Stimulated activated CD4-positive, alpha-beta T cell treated with anti-CD3 and anti-CD28 coated beads, Interleukin-4, amount 100 ng/mL, for 48 hours (primary cell): ENCODE data around the gene EHD4.

Source experiments
- DNase-seq, 2 donors: peaks; one replicate each; pipeline ENCODE4 v3.0.0-alpha.2; 2020; ENCODE audit warnings: low read depth in 2 of 2

The EHD4 gene

DNA sequence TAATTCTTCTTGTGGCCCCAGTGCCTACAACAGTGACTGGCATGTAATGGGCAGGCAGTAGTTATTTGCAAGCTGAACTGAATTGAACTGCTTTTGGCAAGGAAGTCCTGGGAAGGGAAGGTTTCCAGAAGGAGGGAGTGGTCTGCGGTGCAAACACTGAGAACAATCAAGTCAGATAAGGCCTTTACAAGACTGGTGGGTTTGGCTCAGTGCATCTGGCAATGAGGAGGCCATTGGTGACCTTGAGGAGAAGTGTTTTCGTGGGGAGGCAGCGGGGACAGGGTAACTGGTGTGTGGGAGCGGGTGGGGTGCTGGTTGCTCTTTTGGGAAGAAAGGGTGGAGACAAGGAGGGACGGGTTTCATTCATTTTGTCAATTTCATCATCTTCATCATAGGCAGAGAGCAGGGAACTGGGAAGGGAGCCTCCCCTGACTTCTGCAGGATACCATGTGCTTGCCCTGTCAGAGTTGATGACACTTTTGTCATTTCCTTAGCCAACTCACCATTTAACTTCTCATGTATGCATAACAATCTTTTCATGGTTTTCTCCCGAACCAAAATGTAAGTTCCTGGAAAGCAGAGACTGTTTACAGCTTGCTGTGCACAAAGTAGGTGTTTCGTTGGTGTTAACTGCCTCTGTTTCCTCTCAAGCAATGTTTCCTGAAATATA, 8.4 kb upstream of the EHD4 start:
- no peak for DNase-seq

DNA sequence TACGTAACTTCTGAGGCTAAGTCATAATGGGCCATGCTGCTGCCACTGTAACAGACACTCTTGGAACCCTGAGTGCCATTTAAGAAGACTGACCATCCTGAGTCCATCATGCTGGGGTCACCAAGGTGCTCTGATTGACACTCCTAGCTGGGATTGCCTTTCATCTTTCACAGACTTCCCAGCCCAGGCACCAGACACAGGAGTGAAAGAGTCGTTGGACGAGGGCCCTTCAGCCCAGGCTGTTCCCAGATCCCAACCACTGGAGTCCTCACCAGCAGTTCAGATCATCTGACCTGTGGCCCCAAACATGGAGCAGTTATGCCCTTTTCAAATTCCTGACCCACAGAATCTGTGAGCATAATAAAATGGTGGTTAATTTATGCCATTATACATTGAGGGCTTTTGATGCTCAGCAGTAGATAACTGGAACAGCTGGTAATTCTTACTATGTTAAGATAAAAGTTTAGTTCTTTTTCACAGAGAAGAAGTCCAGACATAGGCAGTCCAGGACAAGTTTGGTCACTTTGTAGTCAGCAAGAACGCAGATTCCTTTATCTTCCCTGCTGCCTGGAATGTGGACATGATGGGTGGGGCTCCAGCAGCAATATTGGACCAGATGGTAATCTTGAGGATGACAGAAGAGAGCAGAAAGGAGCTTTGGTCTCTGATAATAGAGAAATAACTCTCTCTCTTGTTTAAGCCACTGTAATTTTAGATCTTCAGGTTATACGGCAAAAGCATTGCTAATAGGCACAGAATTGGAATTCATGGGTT, 7.3 kb upstream of the EHD4 start:
- DNase-seq: no peak

DNA sequence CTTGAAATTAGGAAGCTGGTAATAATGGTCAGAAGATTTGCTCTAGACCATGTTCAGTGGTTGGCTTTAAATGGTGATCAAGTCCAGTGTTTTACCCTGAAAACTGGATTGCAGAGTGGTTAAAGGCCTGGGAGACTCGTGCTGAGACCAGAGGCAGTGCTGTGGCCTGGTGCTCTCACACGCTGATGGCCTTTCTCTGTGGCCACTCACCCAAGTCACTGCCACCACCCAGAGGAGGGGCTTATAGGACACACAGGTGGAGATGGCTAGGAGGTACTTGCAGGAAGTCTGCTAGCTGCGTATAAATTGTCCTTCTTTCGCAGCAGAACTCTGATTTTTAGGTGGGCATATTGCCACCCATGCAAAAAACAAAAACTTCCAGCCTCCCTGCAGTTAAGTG, 6.2 kb upstream of the EHD4 start:
- no peak for DNase-seq

DNA sequence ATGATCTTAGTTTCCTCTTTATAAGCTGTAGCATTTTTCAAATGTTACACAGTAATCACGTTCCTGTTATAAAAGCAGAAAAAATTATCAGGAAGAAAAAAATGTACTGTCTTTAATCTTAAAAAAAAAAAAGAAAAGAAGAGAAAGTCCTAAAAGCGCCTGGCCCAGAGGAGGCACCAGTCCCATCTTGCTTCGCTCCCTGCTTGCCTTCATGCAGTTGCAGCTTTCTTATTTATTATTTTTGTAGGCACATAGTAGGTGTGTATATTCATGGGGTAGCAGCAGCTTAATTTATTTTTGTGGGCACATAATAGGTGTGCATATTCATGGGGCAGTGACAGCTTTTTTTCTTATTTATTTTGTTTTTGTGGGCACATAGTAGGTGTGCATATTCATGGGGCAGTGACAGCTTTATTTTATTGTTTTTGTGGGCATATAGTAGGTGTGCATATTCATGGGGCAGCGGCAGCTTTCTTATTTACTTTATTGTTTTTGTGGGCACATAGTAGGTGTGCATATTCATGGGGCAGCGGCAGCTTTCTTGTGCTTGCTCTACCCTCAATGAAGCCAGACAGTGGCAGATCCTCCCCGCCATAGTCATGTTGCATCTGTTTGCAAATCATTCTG, 5.5 kb upstream of the EHD4 start:
- DNase-seq: no peak

DNA sequence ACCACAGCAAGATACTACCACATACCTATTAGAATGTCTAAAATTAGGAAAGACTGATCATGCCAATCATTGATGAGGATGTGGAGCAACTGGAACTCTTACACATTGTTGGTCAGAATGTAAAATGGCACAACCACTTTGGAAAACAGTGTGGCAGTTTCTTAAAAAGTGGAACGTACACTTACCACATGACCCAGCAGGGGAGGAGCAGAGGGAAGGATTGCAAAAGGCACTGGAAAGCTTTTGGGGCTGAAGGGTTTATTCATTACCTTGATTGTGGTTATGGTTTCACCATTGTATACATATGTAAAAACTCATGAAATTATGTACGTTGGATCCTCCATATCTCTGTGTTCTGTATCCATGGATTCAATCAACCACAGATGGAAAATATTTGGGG, 3.3 kb upstream of the EHD4 start:
- DNase-seq: no peak

DNA sequence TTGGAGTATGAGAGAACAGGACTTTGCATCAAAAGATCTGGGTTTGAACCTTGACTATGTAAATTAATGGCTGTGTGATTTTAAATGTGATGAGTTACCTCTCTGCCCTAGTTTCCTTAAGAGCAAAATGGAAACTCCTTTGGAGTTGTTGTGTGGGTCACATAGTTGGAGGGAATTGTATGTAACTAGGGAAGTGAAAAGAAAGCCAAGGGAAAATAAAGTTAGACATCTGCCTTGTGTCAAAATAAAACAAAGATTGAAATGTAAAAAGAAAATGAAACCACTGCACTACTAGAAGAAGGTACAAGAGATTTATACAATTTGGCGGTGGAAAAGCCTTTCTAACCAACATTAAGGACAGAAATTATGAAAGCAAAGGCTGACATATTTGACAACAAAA, 1.7 kb upstream of the EHD4 start:
- DNase-seq: no peak

DNA sequence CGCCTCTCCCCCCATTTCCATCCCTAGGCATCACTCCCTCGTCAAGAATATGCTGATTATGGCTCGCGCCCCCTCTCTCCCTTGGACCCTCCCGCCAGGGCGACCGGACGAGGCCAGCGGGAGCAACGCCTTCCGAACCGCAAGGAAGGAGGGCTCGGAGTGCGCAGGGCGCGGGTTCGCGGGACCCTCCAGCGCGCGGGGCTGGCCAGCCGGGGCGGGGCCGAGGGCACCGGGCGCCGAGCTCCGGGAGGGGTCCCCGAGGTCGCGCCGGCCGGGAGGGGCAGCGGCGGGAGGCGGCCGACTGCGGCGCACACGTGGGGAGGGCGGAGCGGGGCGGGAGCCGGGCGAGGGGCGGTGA, 483 bp downstream of the EHD4 start:
- no peak for DNase-seq

DNA sequence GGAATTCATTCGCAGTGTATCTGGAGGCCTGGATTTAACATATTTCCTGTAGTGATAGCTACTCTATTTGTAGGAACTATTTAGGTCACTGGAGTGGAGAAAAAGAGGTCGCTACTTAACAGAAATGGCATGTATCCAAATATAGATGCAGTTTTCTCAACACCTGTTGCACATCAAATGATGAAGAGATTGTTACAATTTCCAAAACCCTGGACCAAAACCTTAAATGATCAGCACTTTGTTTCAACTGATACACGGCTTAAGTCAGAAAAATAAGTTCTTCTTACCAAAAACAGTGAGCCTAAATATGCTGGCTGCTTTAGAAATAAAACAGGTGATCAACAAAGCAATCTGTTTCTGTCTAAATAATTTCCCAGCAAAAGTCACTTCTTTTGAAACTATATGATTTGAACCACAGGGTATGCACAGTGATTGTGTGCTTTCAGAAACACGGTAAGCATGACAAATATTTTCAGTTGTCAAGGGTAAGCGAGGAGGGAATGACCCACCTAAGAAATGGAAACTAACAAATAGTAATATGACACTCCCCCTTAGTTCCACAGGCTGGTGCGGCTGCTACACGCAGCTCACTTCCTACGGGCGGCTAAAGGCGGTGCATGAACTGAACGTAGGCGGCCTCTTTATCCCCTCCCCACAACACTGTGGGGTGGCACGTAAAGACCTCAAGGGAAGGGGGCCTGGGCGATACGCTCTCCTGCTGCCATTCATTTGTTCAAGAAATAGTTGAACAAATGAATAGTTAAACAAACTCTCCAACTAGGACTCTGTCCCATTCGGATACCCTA, 1.1 kb downstream of the EHD4 start:
- peak; percentile 58 to 72 for DNase-seq

DNA sequence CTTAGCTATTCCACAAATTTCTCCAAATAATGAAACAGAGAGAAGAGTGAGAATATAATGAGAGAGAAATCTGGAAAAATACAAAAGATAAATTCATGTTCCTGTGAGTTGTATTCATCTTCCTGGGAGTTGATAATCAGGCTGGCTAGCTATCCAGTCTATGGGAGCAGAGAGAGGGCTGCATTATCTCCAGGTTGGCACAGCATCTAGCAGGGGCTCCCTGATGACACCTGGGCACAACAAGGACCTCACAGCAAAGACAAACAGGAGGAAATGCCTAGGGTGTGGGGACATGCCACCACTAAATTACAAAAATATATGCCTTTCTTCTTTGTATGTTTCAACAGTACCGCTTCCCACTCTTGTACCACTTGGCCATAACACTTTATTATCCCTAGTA, 1.9 kb downstream of the EHD4 start:
- DNase-seq: no peak

DNA sequence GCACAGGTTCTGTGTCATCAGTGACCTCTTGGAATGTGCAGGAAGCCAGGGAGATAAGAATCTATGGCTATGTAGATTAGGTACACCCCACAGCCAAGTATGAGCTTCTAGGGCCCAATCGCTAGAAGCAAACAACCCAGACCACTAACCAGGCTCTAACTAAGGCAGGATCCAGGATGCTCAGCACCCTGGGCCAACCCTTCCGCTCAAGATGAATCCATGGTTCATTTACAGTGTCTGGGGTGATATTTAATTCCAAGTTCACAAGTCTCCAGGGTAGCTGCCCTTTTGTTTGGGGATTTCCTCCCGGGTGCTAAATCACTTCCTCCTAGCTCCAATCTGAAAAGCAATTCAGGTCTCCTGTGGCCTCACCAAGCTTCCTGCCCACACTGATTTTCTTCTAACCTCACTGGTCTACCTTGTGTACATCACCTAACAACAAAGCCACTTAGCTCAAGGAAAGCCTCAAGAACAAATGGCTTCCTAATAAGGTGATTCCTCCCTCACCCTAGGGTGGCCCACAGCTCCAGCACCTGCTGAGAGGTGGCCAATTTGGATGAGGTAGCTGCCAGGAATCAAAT, 2.4 kb downstream of the EHD4 start:
- DNase-seq: no peak

DNA sequence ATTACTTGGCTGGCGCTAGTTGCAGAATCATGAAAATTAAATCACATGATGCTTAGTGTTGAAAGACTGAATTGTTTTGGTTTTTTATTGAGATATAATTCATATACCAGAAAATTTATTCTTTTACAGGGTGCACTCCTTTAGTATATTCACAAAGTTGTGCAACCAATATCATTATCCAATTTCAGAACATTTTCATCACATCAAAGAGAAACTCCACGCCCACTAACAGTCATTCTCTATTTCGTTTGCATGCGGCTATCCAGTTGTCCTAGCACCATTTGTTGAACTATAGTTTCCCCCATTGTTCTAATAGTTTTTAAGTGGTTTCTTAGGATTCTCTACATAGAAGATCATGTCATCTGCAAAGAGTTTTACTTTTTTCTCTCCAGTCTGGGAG, 3.7 kb downstream of the EHD4 start:
- no peak for DNase-seq

DNA sequence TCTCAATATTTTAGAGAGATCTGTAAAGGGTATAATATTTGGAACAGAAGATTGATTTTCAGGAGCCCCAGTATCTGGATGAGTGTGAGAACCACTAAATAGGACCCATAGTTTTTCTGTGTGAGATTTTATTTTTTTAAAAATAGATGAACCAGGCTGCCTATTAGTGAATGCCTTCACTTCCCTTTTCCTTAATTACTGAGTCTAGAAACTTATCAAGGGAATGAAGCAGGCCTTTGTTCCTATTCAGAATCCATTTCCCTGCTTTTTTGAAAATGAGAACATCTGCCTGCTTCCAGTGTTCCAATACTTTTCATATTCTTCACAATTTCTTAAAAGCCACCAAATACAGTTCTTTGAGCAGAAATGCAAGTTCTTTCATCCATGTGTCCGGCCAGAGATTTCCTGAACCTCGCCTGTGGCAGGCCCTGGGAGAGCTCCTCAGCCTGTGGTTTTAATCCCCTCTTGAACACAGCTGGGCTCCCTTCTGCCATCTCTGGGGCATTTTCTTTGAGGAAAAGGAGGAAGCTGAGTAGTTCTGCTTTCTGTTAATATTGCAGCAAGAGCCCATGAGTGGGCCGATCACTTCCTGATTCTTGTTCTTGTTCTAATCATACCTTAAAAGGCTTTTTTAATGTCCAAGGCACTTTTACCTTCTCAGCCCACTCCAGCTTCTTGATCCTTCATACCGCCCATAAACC, 4.7 kb downstream of the EHD4 start:
- DNase-seq: no peak

DNA sequence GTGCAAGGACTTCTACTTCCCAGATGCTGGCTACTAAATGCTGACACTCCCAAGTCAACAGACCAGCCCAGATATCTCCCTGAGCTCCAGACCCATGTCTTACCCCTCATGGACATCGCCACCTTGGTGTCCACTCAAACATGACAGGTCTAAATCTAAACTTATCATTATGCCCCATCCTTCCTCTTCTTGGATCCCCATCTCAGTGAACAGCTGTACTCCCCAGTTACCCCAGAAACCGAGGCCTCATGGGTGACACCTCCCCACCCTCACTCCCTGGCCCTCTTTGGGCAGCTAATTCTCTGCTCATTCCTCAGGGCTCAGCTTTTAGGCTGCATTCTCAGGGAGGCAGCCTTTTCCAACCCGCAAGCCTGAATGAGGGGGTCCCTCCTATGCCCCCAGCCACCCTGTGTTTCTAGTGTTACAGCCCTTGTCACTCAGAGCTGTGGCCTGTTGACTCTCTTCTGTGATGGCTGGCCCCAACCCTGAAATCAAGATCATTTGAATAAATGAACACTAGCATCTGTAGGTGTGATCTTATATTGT, 5.4 kb downstream of the EHD4 start:
- no peak for DNase-seq

DNA sequence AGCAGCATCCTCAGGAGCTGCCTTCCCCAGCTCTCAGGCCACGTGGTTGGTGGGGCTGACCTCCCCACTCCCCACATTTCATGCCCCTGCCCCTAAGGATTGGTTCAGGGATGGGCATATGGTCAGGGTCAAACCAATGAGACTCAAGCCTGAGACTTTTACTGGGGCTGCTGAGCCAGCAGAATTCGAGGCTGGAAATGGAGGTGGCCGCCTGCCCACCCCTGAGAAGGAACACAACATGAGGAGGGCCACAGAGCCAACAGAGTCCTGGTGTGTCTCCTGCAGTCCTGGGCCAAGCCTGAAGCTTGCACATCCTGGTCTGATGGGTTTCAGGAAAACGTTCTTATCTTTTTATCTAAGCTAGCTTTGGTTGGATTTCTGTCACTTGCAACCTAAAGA, 5.9 kb downstream of the EHD4 start:
- DNase-seq: no peak

DNA sequence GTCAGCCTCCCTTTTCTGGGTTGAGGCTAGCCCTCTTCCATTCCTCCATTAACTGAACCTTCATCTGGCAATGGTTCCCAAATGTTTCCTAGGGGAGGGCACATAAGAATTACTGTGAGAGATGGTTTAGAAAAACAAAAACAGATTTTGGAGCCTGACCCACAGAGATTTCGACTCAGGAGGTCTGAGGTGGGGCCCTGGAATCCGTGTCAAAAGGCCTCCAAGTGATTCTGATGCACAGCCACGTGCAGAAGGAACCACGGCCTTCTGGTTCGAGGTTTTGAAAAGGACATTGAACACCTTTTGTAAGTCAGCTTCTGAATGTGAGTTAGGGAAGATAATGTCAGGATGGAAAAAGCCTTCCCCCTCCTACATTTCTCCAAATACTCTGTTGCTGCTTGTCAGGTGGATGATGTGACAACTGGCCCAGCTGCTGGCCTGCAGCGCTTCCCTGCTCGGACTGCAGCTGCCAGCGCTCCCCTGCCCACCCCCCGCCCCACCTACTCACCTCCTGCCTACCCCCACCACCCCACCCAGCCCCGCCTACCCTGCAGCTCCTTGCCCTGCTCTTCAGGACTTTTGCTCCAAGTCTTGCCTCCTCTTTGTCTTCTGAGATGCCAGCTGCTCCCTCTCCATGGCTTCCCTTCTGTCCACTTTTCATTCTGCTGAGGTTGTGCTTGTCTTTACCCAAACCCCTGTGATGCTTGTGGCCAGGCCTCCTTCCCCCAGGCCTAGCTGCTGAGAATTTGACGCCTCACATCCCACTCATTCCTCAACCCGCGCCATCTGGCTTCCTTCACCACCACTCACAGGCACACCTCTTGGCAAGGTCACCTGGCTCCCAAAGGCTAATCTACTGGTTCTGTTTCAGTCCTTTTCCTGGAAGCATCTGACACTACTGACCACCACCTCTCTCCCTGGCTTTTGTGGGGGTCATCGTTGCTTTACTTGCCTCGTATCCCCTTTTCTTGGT, 6.6 kb downstream of the EHD4 start:
- no peak for DNase-seq

DNA sequence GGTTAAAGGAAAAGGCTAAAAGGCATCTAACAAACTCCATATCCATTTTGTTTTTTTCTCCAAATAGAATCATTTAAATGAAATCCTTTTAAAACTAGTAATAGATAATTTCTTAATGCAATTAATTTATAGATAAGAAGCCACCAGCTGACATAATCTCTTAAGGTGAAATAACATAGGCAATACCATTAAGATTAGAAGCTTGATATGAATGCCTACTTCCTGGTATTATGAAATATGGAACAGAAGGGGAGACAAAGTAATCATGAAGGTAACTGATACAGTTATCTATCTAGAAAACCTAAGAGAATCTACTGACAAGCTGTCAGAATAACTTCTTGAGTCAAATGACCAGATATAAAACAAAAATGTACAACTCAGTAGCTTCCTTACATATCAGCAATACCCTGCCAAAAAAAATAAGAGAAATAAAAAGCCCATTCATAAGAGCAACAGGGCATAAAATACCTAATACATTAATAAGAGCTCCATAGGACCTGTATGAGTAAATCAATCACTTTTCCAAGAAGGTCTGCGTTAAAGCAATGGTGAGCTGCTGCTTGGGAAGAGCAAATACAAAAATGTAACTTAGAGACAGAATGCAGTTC, 10.7 kb downstream of the EHD4 start:
- no peak for DNase-seq

DNA sequence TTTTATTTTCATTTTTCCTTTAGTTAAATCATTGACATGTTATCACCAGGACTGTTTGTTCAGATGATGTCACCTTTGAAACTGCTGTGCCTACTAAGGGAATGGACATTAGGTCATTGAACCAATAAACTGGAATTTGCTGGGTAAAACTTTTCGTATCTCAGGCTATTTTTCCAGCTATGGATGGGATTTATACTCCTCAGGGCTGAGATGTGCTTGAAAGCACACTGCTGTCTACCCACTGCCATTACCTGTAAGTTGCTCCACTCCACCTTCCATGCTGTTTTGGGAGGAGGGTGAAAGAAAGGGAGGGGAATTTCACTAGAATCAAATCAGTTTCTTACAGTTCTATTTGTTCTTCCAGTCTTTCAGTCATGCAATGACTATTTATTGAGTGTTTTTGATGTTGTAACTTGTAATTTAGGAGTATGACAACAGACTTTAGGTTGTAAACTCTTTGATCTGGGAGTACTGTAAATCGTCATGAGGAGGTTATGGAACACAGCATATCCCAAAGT, 11.3 kb downstream of the EHD4 start:
- DNase-seq: no peak

DNA sequence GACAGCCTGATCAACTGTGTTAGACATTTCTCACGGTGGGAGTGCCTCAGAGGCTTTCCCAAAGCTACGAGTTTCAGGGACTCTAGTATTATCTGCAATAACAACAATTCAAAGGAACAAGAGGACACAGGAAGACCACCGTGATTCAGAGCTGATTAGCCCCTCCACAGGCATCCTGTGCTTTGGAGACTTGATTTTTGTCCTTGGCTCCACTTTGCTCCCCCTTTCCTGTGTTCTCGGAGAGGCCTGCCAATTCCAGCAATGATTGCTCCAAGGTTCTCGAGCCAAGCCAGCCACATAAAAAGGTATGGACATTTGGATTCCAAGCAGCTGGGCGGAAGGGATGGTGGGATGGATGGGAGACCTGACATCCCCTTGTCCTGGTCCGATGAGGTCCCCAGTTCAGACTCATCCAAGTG, 14.3 kb downstream of the EHD4 start:
- DNase-seq: no peak
